ENCODE results near the gene SLIT3. TPM values are rescaled to one million over a fixed set of nuclear protein-coding genes. Genes with fewer than 3 reads are reported as not detected.

The SLIT3 gene
- total RNA-seq, 3 donors from 2014 or later (not counting 1 experiment from before 2014, with no cell fraction given): 0.34 to 0.80 TPM; not detected in 1

GRCh38 chr5:168989731-168990505, 311.0 kb downstream of the SLIT3 start:
- Histone ChIP-seq H3K27ac (ENCODE audit: low read length) (no peak overlapping the region), H3K4me1 (ENCODE audit: control insufficient read depth, insufficient read depth, low read length) (no peaks in the 10 kb centered on the region), H3K27me3 (ENCODE audit: control insufficient read depth, insufficient read depth, low read length) (no peaks in the 10 kb centered on the region), H3K36me3 (ENCODE audit: control insufficient read depth, insufficient read depth, low read length) (no peaks in the 10 kb centered on the region), H3K4me3 (ENCODE audit: low read length) (no peak overlapping the region), H3K9me3 (ENCODE audit: control insufficient read depth, insufficient read depth, low read length) (no peaks in the 10 kb centered on the region)
- H3K36me3 Mint-ChIP-seq: no peaks in the 10 kb centered on the region
- no peak overlapping the region for H3K27ac Mint-ChIP-seq
- H3K27me3 Mint-ChIP-seq (ENCODE audit: low read depth in 2 of 2): peaks cover 6 to 19% of the 10 kb centered on the region in 2 donors
- H3K4me1 Mint-ChIP-seq: peaks cover 0 to 4% of the 10 kb centered on the region in 2 donors
- 76% methylated on average over 6 of the region's 8 CpGs for WGBS (ENCODE audit: insufficient coverage)
- intact Hi-C loops (cut with micrococcal nuclease): loop anchor here (2.0 kb wide), 1 partner anchor 591 kb away; no protein-coding TSS in a partner anchor
- DNase-seq: no peak
- H3K4me3 Mint-ChIP-seq: no peak overlapping the region
- TF ChIP-seq, protein P1, sequence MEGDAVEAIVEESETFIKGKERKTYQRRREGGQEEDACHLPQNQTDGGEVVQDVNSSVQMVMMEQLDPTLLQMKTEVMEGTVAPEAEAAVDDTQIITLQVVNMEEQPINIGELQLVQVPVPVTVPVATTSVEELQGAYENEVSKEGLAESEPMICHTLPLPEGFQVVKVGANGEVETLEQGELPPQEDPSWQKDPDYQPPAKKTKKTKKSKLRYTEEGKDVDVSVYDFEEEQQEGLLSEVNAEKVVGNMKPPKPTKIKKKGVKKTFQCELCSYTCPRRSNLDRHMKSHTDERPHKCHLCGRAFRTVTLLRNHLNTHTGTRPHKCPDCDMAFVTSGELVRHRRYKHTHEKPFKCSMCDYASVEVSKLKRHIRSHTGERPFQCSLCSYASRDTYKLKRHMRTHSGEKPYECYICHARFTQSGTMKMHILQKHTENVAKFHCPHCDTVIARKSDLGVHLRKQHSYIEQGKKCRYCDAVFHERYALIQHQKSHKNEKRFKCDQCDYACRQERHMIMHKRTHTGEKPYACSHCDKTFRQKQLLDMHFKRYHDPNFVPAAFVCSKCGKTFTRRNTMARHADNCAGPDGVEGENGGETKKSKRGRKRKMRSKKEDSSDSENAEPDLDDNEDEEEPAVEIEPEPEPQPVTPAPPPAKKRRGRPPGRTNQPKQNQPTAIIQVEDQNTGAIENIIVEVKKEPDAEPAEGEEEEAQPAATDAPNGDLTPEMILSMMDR (IDR thresholded peaks at IDR 0.05): no peak
- no peaks in the 10 kb centered on the region for H3K9me3 Mint-ChIP-seq
- ATAC-seq: no peak

GRCh38 chr5:168988699-168989098, 312.2 kb downstream of the SLIT3 start:
- WGBS (ENCODE audit: insufficient coverage): 40% methylated on average over 1 of the region's 2 CpGs
- no peaks in the 10 kb centered on the region for H3K36me3 Mint-ChIP-seq
- peaks cover 0 to 4% of the 10 kb centered on the region in 2 donors for H3K4me1 Mint-ChIP-seq
- H3K36me3 ChIP-seq (ENCODE audit: control insufficient read depth, insufficient read depth, low read length): no peaks in the 10 kb centered on the region
- ATAC-seq (no peak), DNase-seq (no peak)
- H3K27me3 ChIP-seq (ENCODE audit: control insufficient read depth, insufficient read depth, low read length): no peaks in the 10 kb centered on the region
- H3K27ac ChIP-seq (ENCODE audit: low read length): no peak overlapping the region
- no peak overlapping the region for H3K4me3 ChIP-seq (ENCODE audit: low read length)
- H3K27me3 Mint-ChIP-seq (ENCODE audit: low read depth in 2 of 2): peaks cover 6 to 19% of the 10 kb centered on the region in 2 donors
- no peaks in the 10 kb centered on the region for H3K9me3 ChIP-seq (ENCODE audit: control insufficient read depth, insufficient read depth, low read length)
- H3K9me3 Mint-ChIP-seq: no peaks in the 10 kb centered on the region
- TF ChIP-seq, protein P1 (IDR thresholded peaks at IDR 0.05): no peak
- intact Hi-C loops (cut with micrococcal nuclease): loop anchor here (2.0 kb wide), 1 partner anchor 592 kb away; no protein-coding TSS in a partner anchor
- H3K4me3 Mint-ChIP-seq: no peak overlapping the region
- no peak overlapping the region for H3K27ac Mint-ChIP-seq
- H3K4me1 ChIP-seq (ENCODE audit: control insufficient read depth, insufficient read depth, low read length): no peaks in the 10 kb centered on the region

DNA sequence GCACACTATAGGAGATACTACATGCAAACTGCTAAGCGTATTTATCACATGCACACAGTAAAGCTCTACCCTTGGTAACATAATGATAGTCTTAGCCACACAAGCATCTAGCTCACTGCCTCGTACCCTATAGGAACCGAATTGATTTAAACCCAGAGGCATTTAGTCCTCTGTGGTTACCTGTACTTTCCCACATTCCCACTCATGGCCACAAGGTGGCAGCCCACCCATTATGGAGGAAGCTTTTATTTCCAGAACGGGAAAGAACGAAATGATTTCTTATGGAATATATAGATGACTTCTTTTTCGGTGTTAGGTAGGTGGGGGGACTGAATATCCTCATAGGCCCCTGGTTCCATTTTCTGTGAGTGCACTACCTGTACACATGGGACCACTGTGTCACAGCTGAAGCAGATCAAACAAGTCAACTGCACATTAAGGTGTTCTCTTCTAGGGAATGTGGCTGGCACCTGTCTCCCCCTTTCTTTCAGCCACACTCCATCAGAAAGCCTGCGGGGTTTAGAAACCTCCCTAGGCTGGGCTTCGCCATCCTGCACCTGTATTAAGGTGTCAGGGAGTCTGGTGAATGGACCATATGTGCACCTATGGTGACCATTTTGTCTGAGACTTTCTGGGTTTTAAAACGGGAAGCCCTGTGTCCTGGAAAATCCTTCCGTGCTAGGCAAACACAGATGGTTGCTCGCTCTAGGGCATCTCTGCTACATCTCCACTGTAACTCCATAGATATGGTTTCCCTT, 313.2 kb downstream of the SLIT3 start:
- H3K36me3 ChIP-seq (ENCODE audit: control insufficient read depth, insufficient read depth, low read length): no peaks in the 10 kb centered on the region
- no peak overlapping the region for H3K4me3 Mint-ChIP-seq
- H3K9me3 ChIP-seq (ENCODE audit: control insufficient read depth, insufficient read depth, low read length): no peaks in the 10 kb centered on the region
- ATAC-seq (peak; percentile 31 to 77 (median 63)), DNase-seq (peak; percentile 27 to 61)
- H3K27me3 ChIP-seq (ENCODE audit: control insufficient read depth, insufficient read depth, low read length): no peaks in the 10 kb centered on the region
- peaks cover 6 to 19% of the 10 kb centered on the region in 2 donors for H3K27me3 Mint-ChIP-seq (ENCODE audit: low read depth in 2 of 2)
- no peak overlapping the region for H3K4me3 ChIP-seq (ENCODE audit: low read length)
- TF ChIP-seq, protein P1 (IDR thresholded peaks at IDR 0.05): peak; percentile 81
- H3K9me3 Mint-ChIP-seq: no peaks in the 10 kb centered on the region
- H3K4me1 Mint-ChIP-seq: peaks cover 0 to 4% of the 10 kb centered on the region in 2 donors
- no peak overlapping the region for H3K27ac ChIP-seq (ENCODE audit: low read length)
- H3K27ac Mint-ChIP-seq: no peak overlapping the region
- H3K4me1 ChIP-seq (ENCODE audit: control insufficient read depth, insufficient read depth, low read length): no peaks in the 10 kb centered on the region
- 47% methylated on average over 10 of the region's 11 CpGs for WGBS (ENCODE audit: insufficient coverage)
- no peaks in the 10 kb centered on the region for H3K36me3 Mint-ChIP-seq
- intact Hi-C loops (cut with micrococcal nuclease): loop anchor here (2.0 kb wide), 1 partner anchor 593 kb away; no protein-coding TSS in a partner anchor

All from natural killer cell (primary cell).